PC-9 (cell line): ENCODE data around the gene ACBD3. TPM values are rescaled to one million over a fixed set of nuclear protein-coding genes. Genes with fewer than 3 reads are reported as not detected.

ENCODE experiments used
- BruUV-seq: library from RNA; stranded (reverse); fragments of 400-500 nt; replicated peaks from 2 replicates; lab custom pipeline; 2021; lab: Mats Ljungman, UMichigan
- CTCF ChIA-PET: fragments of 300-600 bp; sonication (Branson Sonifier 250); formaldehyde crosslinking; loops from one replicate; lab custom pipeline; 2022; ENCODE audit warnings: antibody characterized with exemption; lab: Charles Lee
- POLR2A ChIA-PET: fragments of 300-600 bp; sonication (Branson Sonifier 250); formaldehyde crosslinking; loops from one replicate; lab custom pipeline; 2022; ENCODE audit warnings: antibody characterized with exemption; ENCODE audit not compliant: unreplicated experiment; lab: Charles Lee
- DNase-seq, 2 experiments: peaks; one replicate each; pipeline versions ENCODE4 v3.0.0 to v3.0.0-alpha.2; 2015 to 2022; ENCODE audit warnings: mixed read lengths in 1 of 2
- H2AFZ ChIP-seq: fragments of 200-600 bp; sonication (generic); 2 replicates; pipeline ENCODE4 v1.8.1; 2017; ENCODE audit warnings: antibody characterized with exemption
- H3F3A ChIP-seq: fragments of 200-600 bp; sonication (generic); 2 replicates; pipeline ENCODE4 v1.8.1; 2017; ENCODE audit warnings: antibody characterized with exemption, mild to moderate bottlenecking, low read depth; ENCODE audit not compliant: insufficient read depth
- H3K27ac ChIP-seq: fragments of 200-600 bp; sonication (generic); 2 replicates; pipeline ENCODE4 v1.6.1; 2016; ENCODE audit warnings: mixed run types
- H3K27me3 ChIP-seq: fragments of 200-600 bp; sonication (generic); 2 replicates; pipeline ENCODE4 v1.6.1; 2016; ENCODE audit warnings: low read depth, mixed run types; ENCODE audit not compliant: insufficient read depth
- H3K36me3 ChIP-seq: fragments of 200-600 bp; sonication (generic); 2 replicates; pipeline ENCODE4 v1.6.1; 2016; ENCODE audit warnings: low read depth, mixed run types
- H3K4me1 ChIP-seq: fragments of 200-600 bp; sonication (generic); replicated peaks from 2 replicates; pipeline ENCODE4 v1.6.1; 2016; ENCODE audit warnings: mixed run types; ENCODE audit not compliant: insufficient read depth
- H3K4me2 ChIP-seq: fragments of 200-600 bp; sonication (generic); 2 replicates; pipeline ENCODE4 v1.6.1; 2017; ENCODE audit warnings: mixed run types
- H3K4me3 ChIP-seq: fragments of 200-600 bp; sonication (generic); 2 replicates; pipeline ENCODE4 v1.6.1; 2016; ENCODE audit warnings: mixed run types
- H3K79me2 ChIP-seq: fragments of 200-600 bp; sonication (generic); 2 replicates; pipeline ENCODE4 v1.6.1; 2017; ENCODE audit warnings: low read depth, mixed run types
- H3K9me2 ChIP-seq: fragments of 200-600 bp; sonication (generic); 2 replicates; pipeline ENCODE4 v1.8.1; 2017; ENCODE audit warnings: mild to moderate bottlenecking; ENCODE audit not compliant: insufficient read depth
- H3K9me3 ChIP-seq: fragments of 200-600 bp; sonication (generic); 2 replicates; pipeline ENCODE4 v1.8.1; 2016; ENCODE audit warnings: low read depth; ENCODE audit not compliant: insufficient read depth
- H4K20me1 ChIP-seq: fragments of 200-600 bp; sonication (generic); 2 replicates; pipeline ENCODE4 v1.8.1; 2017; ENCODE audit not compliant: insufficient read depth
- CTCF ChIP-seq: fragments of 200-600 bp; sonication (generic); conservative IDR thresholded peaks from 2 replicates; pipeline ENCODE4 v1.6.1; 2017; ENCODE audit warnings: mixed run types, antibody characterized with exemption, mild to moderate bottlenecking, moderate library complexity
- EZH2 ChIP-seq: fragments of 200-600 bp; sonication (generic); IDR thresholded peaks from 2 replicates; pipeline ENCODE4 v1.8.0; 2017; ENCODE audit warnings: antibody characterized with exemption, low read depth
- intact Hi-C: fragments of 100-400 bp; cut with micrococcal nuclease; formaldehyde crosslinking; loops from one replicate; pipeline ENCODE4 v1.10.0; 2022; ENCODE audit not compliant: unreplicated experiment
- total RNA-seq: library from RNA; stranded (reverse); gene quantifications from 2 replicates; pipeline ENCODE4 v1.2.3, GENCODE V29; 2021

The ACBD3 gene
- total RNA-seq, 1 experiment from 2014 or later = 46.4 TPM

- TF ChIP-seq EZH2 (no peak), CTCF (no peak)
- Histone ChIP-seq H3K4me1 (no peaks in the 10 kb centered on the region), H3K27ac (no peak overlapping the region), H3K9me2 (no peaks in the 10 kb centered on the region), H3K27me3 (no peaks in the 10 kb centered on the region), H4K20me1 (no peaks in the 10 kb centered on the region), H3K9me3 (no peaks in the 10 kb centered on the region), H2AFZ (no peak overlapping the region), H3K36me3 (no peaks in the 10 kb centered on the region), H3K4me3 (no peak overlapping the region), H3K79me2 (no peaks in the 10 kb centered on the region), H3K4me2 (no peak overlapping the region), H3F3A (no peaks in the 10 kb centered on the region)
- ChIA-PET POLR2A (no interaction called here), CTCF (no interaction called here)
- no peak for DNase-seq
- no TSS peak for BruUV-seq
- intact Hi-C loops = no loop called here
Measured at GRCh38 chr1:226216056-226216455, 29.5 kb upstream of the ACBD3 start.

GRCh38 chr1:226215239-226215638 lies 28.7 kb upstream of the ACBD3 start:
- no TSS peak for BruUV-seq
- Histone ChIP-seq H4K20me1 (no peaks in the 10 kb centered on the region), H3K27me3 (no peaks in the 10 kb centered on the region), H3K4me2 (no peak overlapping the region), H3K27ac (no peak overlapping the region), H3K4me1 (no peaks in the 10 kb centered on the region), H2AFZ (no peak overlapping the region), H3K9me3 (no peaks in the 10 kb centered on the region), H3F3A (no peaks in the 10 kb centered on the region), H3K79me2 (no peaks in the 10 kb centered on the region), H3K4me3 (no peak overlapping the region), H3K36me3 (no peaks in the 10 kb centered on the region), H3K9me2 (no peaks in the 10 kb centered on the region)
- intact Hi-C loops = no loop called here
- CTCF ChIA-PET = no interaction called here
- no peak for DNase-seq
- POLR2A ChIA-PET = no interaction called here
- TF ChIP-seq EZH2 = no peak
- no peak for TF ChIP-seq CTCF

GRCh38 chr1:226212545-226212944 lies 26.0 kb upstream of the ACBD3 start:
- no peak overlapping the region for H3K4me2 ChIP-seq
- H3F3A ChIP-seq = no peaks in the 10 kb centered on the region
- no peaks in the 10 kb centered on the region for H3K79me2 ChIP-seq
- H3K27ac ChIP-seq = no peak overlapping the region
- no peaks in the 10 kb centered on the region for H4K20me1 ChIP-seq
- H3K4me3 ChIP-seq = no peak overlapping the region
- intact Hi-C loops = no loop called here
- no peak for TF ChIP-seq EZH2
- TF ChIP-seq CTCF = no peak
- no peaks in the 10 kb centered on the region for H3K27me3 ChIP-seq
- H3K36me3 ChIP-seq = no peaks in the 10 kb centered on the region
- POLR2A ChIA-PET = no interaction called here
- no peaks in the 10 kb centered on the region for H3K9me2 ChIP-seq
- CTCF ChIA-PET = no interaction called here
- H2AFZ ChIP-seq = no peak overlapping the region
- DNase-seq = no peak
- H3K9me3 ChIP-seq = no peaks in the 10 kb centered on the region
- no peaks in the 10 kb centered on the region for H3K4me1 ChIP-seq
- no TSS peak for BruUV-seq
